ENCODE results near the gene USP24. TPM values are rescaled to one million over a fixed set of nuclear protein-coding genes. Genes with fewer than 3 reads are reported as not detected.

The USP24 gene
- total RNA-seq, 1 experiment from 2014 or later: 38.5 TPM

DNA sequence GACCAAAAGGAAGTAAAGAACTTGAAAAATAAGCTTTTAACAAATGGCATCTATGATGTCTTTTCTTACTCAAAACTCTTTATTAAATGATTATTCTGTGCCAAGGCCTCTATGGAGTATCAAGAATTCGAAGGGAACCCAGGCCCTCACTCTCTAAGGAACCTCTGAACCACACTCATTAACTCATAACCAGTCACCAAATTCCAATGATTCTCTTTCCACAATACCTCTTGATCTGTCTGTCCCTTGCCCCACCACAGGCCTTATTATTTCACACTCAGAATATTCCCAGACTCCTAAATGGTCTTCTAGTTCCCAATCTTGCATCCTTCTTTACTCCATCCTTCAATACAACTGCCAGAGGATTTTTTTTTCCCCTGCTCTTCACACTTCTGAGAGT is 138.8 kb downstream of the USP24 start:
- Histone ChIP-seq H3K79me2 (ENCODE audit: low read length) (no peaks in the 10 kb centered on the region), H3K4me2 (ENCODE audit: low read length) (no peak overlapping the region), H2AFZ (ENCODE audit: low read length) (no peak overlapping the region), H3F3A (ENCODE audit: low read length, unreplicated experiment) (no peaks in the 10 kb centered on the region), H4K20me1 (ENCODE audit: low read length) (no peaks in the 10 kb centered on the region), H3K36me3 (ENCODE audit: low read depth, low read length) (peaks cover 69% of the 10 kb centered on the region), H3K27ac (ENCODE audit: low read length) (no peak overlapping the region), H3K9me3 (ENCODE audit: low read length) (no peaks in the 10 kb centered on the region), H3K9me2 (replicated peaks; ENCODE audit: low read length) (no peaks in the 10 kb centered on the region), H3K4me3 (ENCODE audit: low read length) (no peak overlapping the region), H3K27me3 (ENCODE audit: low read length) (no peaks in the 10 kb centered on the region), H3K9ac (ENCODE audit: low read length) (no peak overlapping the region), H3K4me1 (ENCODE audit: insufficient read depth, low read length) (peaks cover 4% of the 10 kb centered on the region; the same call in 1 of the 2 replicates)
- DNase-seq (no peak), ATAC-seq (no peak)
- TF ChIP-seq, protein P1, sequence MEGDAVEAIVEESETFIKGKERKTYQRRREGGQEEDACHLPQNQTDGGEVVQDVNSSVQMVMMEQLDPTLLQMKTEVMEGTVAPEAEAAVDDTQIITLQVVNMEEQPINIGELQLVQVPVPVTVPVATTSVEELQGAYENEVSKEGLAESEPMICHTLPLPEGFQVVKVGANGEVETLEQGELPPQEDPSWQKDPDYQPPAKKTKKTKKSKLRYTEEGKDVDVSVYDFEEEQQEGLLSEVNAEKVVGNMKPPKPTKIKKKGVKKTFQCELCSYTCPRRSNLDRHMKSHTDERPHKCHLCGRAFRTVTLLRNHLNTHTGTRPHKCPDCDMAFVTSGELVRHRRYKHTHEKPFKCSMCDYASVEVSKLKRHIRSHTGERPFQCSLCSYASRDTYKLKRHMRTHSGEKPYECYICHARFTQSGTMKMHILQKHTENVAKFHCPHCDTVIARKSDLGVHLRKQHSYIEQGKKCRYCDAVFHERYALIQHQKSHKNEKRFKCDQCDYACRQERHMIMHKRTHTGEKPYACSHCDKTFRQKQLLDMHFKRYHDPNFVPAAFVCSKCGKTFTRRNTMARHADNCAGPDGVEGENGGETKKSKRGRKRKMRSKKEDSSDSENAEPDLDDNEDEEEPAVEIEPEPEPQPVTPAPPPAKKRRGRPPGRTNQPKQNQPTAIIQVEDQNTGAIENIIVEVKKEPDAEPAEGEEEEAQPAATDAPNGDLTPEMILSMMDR (conservative IDR thresholded peaks at IDR 0.05; ENCODE audit: low read depth, low read length): no peak
- TF ChIP-seq EZH2 (IDR thresholded peaks at IDR 0.05; ENCODE audit: low read length, unreplicated experiment) (no peak), EZH2phosphoT487 (IDR thresholded peaks at IDR 0.05; ENCODE audit: borderline replicate concordance, low read length) (no peak)
- POLR2A ChIA-PET (ENCODE audit: unreplicated experiment): no interaction called here
- BruUV-seq (replicated peaks): no TSS peak
- intact Hi-C loops (cut with micrococcal nuclease): no loop called here
- CTCF ChIA-PET: no interaction called here

DNA sequence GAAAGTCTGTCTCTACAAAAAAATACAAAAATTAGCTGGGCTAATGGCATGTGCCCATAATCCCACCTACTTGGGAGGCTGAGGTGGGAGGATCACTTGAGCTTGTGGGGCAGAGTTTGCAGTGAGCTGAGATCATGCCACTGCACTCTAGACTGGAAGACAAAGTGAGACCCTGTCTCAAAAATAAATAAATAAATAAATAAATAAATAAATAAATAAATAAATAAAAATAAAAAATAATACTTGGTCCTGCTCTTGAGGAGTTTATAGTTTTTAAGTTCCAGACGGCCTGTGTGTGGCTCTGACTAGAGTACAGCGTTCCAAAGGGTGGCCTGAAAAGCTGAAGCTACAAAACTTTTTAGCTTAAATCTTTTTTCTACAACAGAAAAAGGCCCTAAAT is 140.7 kb downstream of the USP24 start:
- H3K27me3 ChIP-seq (ENCODE audit: low read length): no peaks in the 10 kb centered on the region
- no peaks in the 10 kb centered on the region for H3F3A ChIP-seq (ENCODE audit: low read length, unreplicated experiment)
- no peak overlapping the region for H3K4me3 ChIP-seq (ENCODE audit: low read length)
- no peak overlapping the region for H3K9ac ChIP-seq (ENCODE audit: low read length)
- no peaks in the 10 kb centered on the region for H4K20me1 ChIP-seq (ENCODE audit: low read length)
- DNase-seq (no peak), ATAC-seq (no peak)
- TF ChIP-seq EZH2 (IDR thresholded peaks at IDR 0.05; ENCODE audit: low read length, unreplicated experiment) (no peak), EZH2phosphoT487 (IDR thresholded peaks at IDR 0.05; ENCODE audit: borderline replicate concordance, low read length) (no peak)
- TF ChIP-seq, protein P1 (conservative IDR thresholded peaks at IDR 0.05; ENCODE audit: low read depth, low read length): no peak
- no peaks in the 10 kb centered on the region for H3K9me2 ChIP-seq (replicated peaks; ENCODE audit: low read length)
- intact Hi-C loops (cut with micrococcal nuclease): no loop called here
- H3K9me3 ChIP-seq (ENCODE audit: low read length): no peaks in the 10 kb centered on the region
- peaks cover 63% of the 10 kb centered on the region for H3K36me3 ChIP-seq (ENCODE audit: low read depth, low read length)
- H3K4me1 ChIP-seq (ENCODE audit: insufficient read depth, low read length): no peaks in the 10 kb centered on the region
- no peak overlapping the region for H2AFZ ChIP-seq (ENCODE audit: low read length)
- no peak overlapping the region for H3K27ac ChIP-seq (ENCODE audit: low read length)
- BruUV-seq (replicated peaks): no TSS peak
- ChIA-PET POLR2A (ENCODE audit: unreplicated experiment) (no interaction called here), CTCF (no interaction called here)
- no peaks in the 10 kb centered on the region for H3K79me2 ChIP-seq (ENCODE audit: low read length)
- no peak overlapping the region for H3K4me2 ChIP-seq (ENCODE audit: low read length)

DNA sequence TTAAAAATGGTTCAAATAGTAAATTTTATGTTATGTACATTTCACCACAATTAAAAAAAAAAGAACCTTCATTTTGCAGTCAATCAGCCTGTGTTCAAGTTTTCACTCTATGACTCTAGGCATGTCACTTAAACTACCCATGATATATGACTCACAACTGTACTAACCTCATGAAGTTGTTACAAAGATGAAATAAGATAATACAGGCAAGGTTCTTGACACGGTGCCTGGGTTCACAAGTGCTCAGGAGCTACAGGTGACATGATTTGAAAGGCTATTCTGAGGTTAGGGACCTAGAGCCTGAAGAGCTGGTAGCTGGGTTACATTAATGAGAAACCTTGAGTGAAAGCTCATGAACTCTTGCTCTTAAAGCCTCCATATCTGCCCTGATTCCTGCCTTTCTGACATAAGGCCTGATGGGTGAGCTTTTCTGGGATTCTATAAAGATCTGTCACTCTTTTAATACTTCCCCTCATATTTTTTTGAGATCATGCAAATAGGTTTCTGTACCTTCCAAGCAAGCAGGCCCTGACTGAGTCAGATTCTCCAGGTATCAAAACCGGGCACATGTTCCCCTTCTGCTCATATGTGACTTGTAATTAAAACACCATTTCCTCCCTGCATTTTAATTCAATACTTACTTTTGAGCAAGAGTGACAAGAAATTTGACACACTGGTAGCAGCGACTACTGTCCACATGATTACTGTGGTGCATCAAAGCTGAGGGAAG is 141.8 kb downstream of the USP24 start:
- no TSS peak for BruUV-seq (replicated peaks)
- TF ChIP-seq EZH2phosphoT487 (IDR thresholded peaks at IDR 0.05; ENCODE audit: borderline replicate concordance, low read length) (no peak), EZH2 (IDR thresholded peaks at IDR 0.05; ENCODE audit: low read length, unreplicated experiment) (no peak)
- TF ChIP-seq, protein P1 (conservative IDR thresholded peaks at IDR 0.05; ENCODE audit: low read depth, low read length): no peak
- H4K20me1 ChIP-seq (ENCODE audit: low read length): no peaks in the 10 kb centered on the region
- intact Hi-C loops (cut with micrococcal nuclease): no loop called here
- H3K27me3 ChIP-seq (ENCODE audit: low read length): no peaks in the 10 kb centered on the region
- no peak overlapping the region for H3K9ac ChIP-seq (ENCODE audit: low read length)
- no peak overlapping the region for H3K27ac ChIP-seq (ENCODE audit: low read length)
- ATAC-seq (no peak), DNase-seq (no peak)
- no peak overlapping the region for H3K4me3 ChIP-seq (ENCODE audit: low read length)
- no peaks in the 10 kb centered on the region for H3K79me2 ChIP-seq (ENCODE audit: low read length)
- H3K9me2 ChIP-seq (replicated peaks; ENCODE audit: low read length): no peaks in the 10 kb centered on the region
- H3K36me3 ChIP-seq (ENCODE audit: low read depth, low read length): peaks cover 70% of the 10 kb centered on the region
- no peaks in the 10 kb centered on the region for H3F3A ChIP-seq (ENCODE audit: low read length, unreplicated experiment)
- no peak overlapping the region for H3K4me2 ChIP-seq (ENCODE audit: low read length)
- H3K9me3 ChIP-seq (ENCODE audit: low read length): no peaks in the 10 kb centered on the region
- POLR2A ChIA-PET (ENCODE audit: unreplicated experiment): interaction anchor here (0.7 kb wide), 1 partner anchor 184 kb away, joined by 4 read pairs; no protein-coding TSS in a partner anchor
- no peak overlapping the region for H2AFZ ChIP-seq (ENCODE audit: low read length)
- CTCF ChIA-PET: no interaction called here
- H3K4me1 ChIP-seq (ENCODE audit: insufficient read depth, low read length): no peaks in the 10 kb centered on the region

All from PC-3 (cell line).